Sigmoid colon (tissue), 7 donors: ENCODE measurements around the gene OMP. TPM values are rescaled to one million over a fixed set of nuclear protein-coding genes. Genes with fewer than 3 reads are reported as not detected.

Experiments used
- DNase-seq: peaks from one replicate; pipeline ENCODE4 v3.0.0-alpha.2; 2019
- H3K27ac ChIP-seq, 4 donors: fragments of 200-600 bp; sonication (generic); one replicate each; pipeline ENCODE4 v1.5.1; 2016 to 2019; ENCODE audit warnings: mild to moderate bottlenecking in 1 of 4
- H3K27me3 ChIP-seq, 3 donors: fragments of 200-600 bp; sonication (generic); one replicate each; pipeline ENCODE4 v1.5.1; 2019; ENCODE audit warnings: mild to moderate bottlenecking in 1 of 3
- H3K36me3 ChIP-seq, 4 donors: fragments of 200-600 bp; sonication (generic); one replicate each; pipeline ENCODE4 v1.5.1; 2016 to 2019
- H3K4me1 ChIP-seq, 4 donors: fragments of 200-600 bp; sonication (generic); one replicate each; pipeline ENCODE4 v1.5.1; 2017 to 2019
- H3K4me3 ChIP-seq, 4 donors: fragments of 200-600 bp; sonication (generic); one replicate each; pipeline ENCODE4 v1.5.1; 2017 to 2019; ENCODE audit warnings: mild to moderate bottlenecking in 2 of 4, moderate library complexity in 1 of 4
- H3K9me3 ChIP-seq, 4 donors: fragments of 200-600 bp in 3 of 4; sonication (generic) in 3 of 4; one replicate each; pipeline versions ENCODE4 v1.5.1 to v1.6.1; 2013 to 2019
- CTCF ChIP-seq, 4 experiments: fragments of 450-650 bp in 3 of 4; fragments of 200-600 bp in 1 of 4; IDR thresholded peaks; one replicate each; pipeline ENCODE4 v1.5.1; 2016 to 2019; ENCODE audit warnings: antibody characterized with exemption in 4 of 4, mild to moderate bottlenecking in 3 of 4, moderate library complexity in 2 of 4
- EP300 ChIP-seq, 4 donors: sonication (generic); formaldehyde crosslinking; IDR thresholded peaks; one replicate each; pipeline ENCODE4 v1.6.1; 2017; ENCODE audit warnings: antibody characterized with exemption in 4 of 4
- POLR2A ChIP-seq, 2 donors: fragments of 450-650 bp; IDR thresholded peaks; one replicate each; pipeline ENCODE4 v1.6.1; 2016; ENCODE audit warnings: antibody characterized with exemption in 2 of 2, mild to moderate bottlenecking in 2 of 2, moderate library complexity in 2 of 2
- POLR2AphosphoS5 ChIP-seq, 4 donors: sonication (generic); formaldehyde crosslinking; IDR thresholded peaks; one replicate each; pipeline ENCODE4 v1.6.1; 2017; ENCODE audit warnings: antibody characterized with exemption in 4 of 4
- WGBS, 2 donors: extraction: QIAGEN DNeasy Blood & Tissue Kit; methylation state at CpG; one replicate each; pipeline ENCODE4 v1.1.7; 2013; 5-methylcytosine and 5-hydroxymethylcytosine counted together
- intact Hi-C: fragments of 100-400 bp; cut with DNase I; formaldehyde crosslinking; loops from one replicate; pipeline ENCODE4 v1.15.1; 2023
- polyA plus RNA-seq, 3 donors: library from polyadenylated mRNA; stranded (reverse); fragments of 200-250 nt; gene quantifications; one replicate each; pipeline ENCODE4 v1.2.3, GENCODE V29; 2013
- total RNA-seq, 4 donors: library from RNA; depleted of rRNA; stranded (reverse); fragments of >200 nt; gene quantifications; one replicate each; pipeline ENCODE4 v1.1.0, GENCODE V29; 2016
- donor health status: healthy with polysubstance abuse.
- donor health status: Bipolar disorder and iron deficiency.
- donor health status: healthy.

The OMP gene
- total and polyA plus RNA-seq, 7 donors = 1.4 to 4.5 TPM; not detected in 5

GRCh38 chr11:77055913-77056312 is 46.7 kb upstream of the OMP start:
- H3K9me3 ChIP-seq = peaks cover 3 to 9% (median 8%) of the 10 kb centered on the region in 4 donors
- H3K36me3 ChIP-seq = no peaks in the 10 kb centered on the region
- no peak overlapping the region for H3K27ac ChIP-seq
- peak; percentile 48 for DNase-seq
- H3K27me3 ChIP-seq = no peaks in the 10 kb centered on the region
- no peak for TF ChIP-seq CTCF (IDR thresholded peaks at IDR 0.05)
- TF ChIP-seq EP300 (IDR thresholded peaks at IDR 0.05) = no peak
- TF ChIP-seq POLR2A (IDR thresholded peaks at IDR 0.05) = no peak
- TF ChIP-seq POLR2AphosphoS5 (IDR thresholded peaks at IDR 0.05) = no peak
- 94% methylated on average over 5 of the region's 5 CpGs for WGBS, 2 donors
- no peaks in the 10 kb centered on the region for H3K4me1 ChIP-seq
- H3K4me3 ChIP-seq = no peak overlapping the region
- intact Hi-C loops = no loop called here

GRCh38 chr11:77056814-77057402 is 45.7 kb upstream of the OMP start:
- 87 to 88% methylated on average over 3 of the region's 3 CpGs for WGBS, 2 donors
- Histone ChIP-seq H3K36me3 (no peaks in the 10 kb centered on the region), H3K4me3 (no peak overlapping the region), H3K27me3 (no peaks in the 10 kb centered on the region), H3K4me1 (no peaks in the 10 kb centered on the region), H3K9me3 (peaks cover 3 to 9% (median 8%) of the 10 kb centered on the region in 4 donors), H3K27ac (no peak overlapping the region)
- DNase-seq = no peak
- intact Hi-C loops = no loop called here
- no peak for TF ChIP-seq POLR2A (IDR thresholded peaks at IDR 0.05)

- 67 to 70% methylated on average over 9 of the region's 9 CpGs for WGBS, 2 donors
- Histone ChIP-seq H3K27ac (no peak overlapping the region), H3K4me3 (no peak overlapping the region), H3K4me1 (no peaks in the 10 kb centered on the region), H3K36me3 (no peaks in the 10 kb centered on the region), H3K9me3 (peaks cover 3 to 9% (median 8%) of the 10 kb centered on the region in 4 donors), H3K27me3 (no peaks in the 10 kb centered on the region)
- intact Hi-C loops = no loop called here
- TF ChIP-seq POLR2AphosphoS5 (IDR thresholded peaks at IDR 0.05) = no peak
- TF ChIP-seq EP300 (IDR thresholded peaks at IDR 0.05) = no peak
- no peak for TF ChIP-seq CTCF (IDR thresholded peaks at IDR 0.05)
- no peak for TF ChIP-seq POLR2A (IDR thresholded peaks at IDR 0.05)
- DNase-seq = no peak
Measured at GRCh38 chr11:77057938-77058474, 44.6 kb upstream of the OMP start.

- Histone ChIP-seq H3K4me1 (no peaks in the 10 kb centered on the region), H3K4me3 (no peak overlapping the region), H3K9me3 (peaks cover 3 to 9% (median 8%) of the 10 kb centered on the region in 4 donors), H3K27ac (no peak overlapping the region), H3K27me3 (no peaks in the 10 kb centered on the region), H3K36me3 (no peaks in the 10 kb centered on the region)
- 91 to 93% methylated on average over 2 of the region's 2 CpGs for WGBS, 2 donors
- intact Hi-C loops = no loop called here
- TF ChIP-seq EP300 (IDR thresholded peaks at IDR 0.05) (no peak), POLR2AphosphoS5 (IDR thresholded peaks at IDR 0.05) (no peak), POLR2A (IDR thresholded peaks at IDR 0.05) (no peak), CTCF (IDR thresholded peaks at IDR 0.05) (no peak)
- no peak for DNase-seq
Measured at GRCh38 chr11:77058900-77059299, 43.7 kb upstream of the OMP start.

- DNase-seq = no peak
- Histone ChIP-seq H3K27ac (no peak overlapping the region), H3K36me3 (no peaks in the 10 kb centered on the region), H3K9me3 (peaks cover 3 to 9% (median 8%) of the 10 kb centered on the region in 4 donors), H3K27me3 (no peaks in the 10 kb centered on the region), H3K4me1 (no peaks in the 10 kb centered on the region), H3K4me3 (no peak overlapping the region)
- intact Hi-C loops = loop anchor here (10.0 kb wide), 2 partner anchors 415 to 615 kb away; partner anchors contain the start of genes EMSY and PAK1
- WGBS, 2 donors = 92 to 93% methylated on average over 5 of the region's 5 CpGs
- TF ChIP-seq POLR2A (IDR thresholded peaks at IDR 0.05) (no peak), CTCF (IDR thresholded peaks at IDR 0.05) (no peak), POLR2AphosphoS5 (IDR thresholded peaks at IDR 0.05) (no peak), EP300 (IDR thresholded peaks at IDR 0.05) (no peak)
Measured at GRCh38 chr11:77059806-77060205, 42.8 kb upstream of the OMP start.
